Measurements from ENCODE around the gene PRR15L.

DNA sequence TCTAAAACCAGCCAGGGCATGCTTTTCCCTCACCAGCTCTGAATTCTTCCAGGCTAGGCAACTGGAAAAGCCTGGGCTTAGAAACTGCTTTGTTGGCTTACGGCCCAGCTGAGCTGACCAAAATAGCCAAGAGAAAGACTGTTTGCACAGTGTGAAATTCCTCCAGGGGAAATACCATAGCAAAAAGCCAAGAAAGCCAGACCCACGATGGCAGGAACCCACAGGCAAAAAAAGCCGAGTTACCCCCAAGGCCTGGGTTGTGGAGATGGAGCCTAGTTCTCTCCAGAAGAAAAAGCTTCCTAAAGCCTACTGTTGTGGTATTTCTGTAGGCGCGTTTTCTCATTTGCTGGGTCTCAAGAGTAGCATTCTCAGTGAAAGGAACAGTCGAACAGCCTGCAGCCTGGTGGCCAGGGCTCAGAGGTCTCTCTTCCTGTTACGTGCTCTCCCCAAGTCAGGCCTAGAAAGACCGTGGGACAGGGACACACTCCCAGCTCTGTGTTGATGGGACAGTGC is 52.4 kb downstream of the PRR15L start:
- TF ChIP-seq, protein P1, sequence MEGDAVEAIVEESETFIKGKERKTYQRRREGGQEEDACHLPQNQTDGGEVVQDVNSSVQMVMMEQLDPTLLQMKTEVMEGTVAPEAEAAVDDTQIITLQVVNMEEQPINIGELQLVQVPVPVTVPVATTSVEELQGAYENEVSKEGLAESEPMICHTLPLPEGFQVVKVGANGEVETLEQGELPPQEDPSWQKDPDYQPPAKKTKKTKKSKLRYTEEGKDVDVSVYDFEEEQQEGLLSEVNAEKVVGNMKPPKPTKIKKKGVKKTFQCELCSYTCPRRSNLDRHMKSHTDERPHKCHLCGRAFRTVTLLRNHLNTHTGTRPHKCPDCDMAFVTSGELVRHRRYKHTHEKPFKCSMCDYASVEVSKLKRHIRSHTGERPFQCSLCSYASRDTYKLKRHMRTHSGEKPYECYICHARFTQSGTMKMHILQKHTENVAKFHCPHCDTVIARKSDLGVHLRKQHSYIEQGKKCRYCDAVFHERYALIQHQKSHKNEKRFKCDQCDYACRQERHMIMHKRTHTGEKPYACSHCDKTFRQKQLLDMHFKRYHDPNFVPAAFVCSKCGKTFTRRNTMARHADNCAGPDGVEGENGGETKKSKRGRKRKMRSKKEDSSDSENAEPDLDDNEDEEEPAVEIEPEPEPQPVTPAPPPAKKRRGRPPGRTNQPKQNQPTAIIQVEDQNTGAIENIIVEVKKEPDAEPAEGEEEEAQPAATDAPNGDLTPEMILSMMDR (IDR thresholded peaks at IDR 0.05): no peak
- TF ChIP-seq POLR2A (IDR thresholded peaks at IDR 0.05): no peak
